Sigmoid colon (tissue), 7 donors: ENCODE measurements around the gene NUCB1. TPM values are rescaled to one million over a fixed set of nuclear protein-coding genes. Genes with fewer than 3 reads are reported as not detected.

Experiments
- DNase-seq: peaks from one replicate; pipeline ENCODE4 v3.0.0-alpha.2; 2019
- H3K27ac ChIP-seq, 4 donors: fragments of 200-600 bp; sonication (generic); one replicate each; pipeline ENCODE4 v1.5.1; 2016 to 2019; ENCODE audit warnings: mild to moderate bottlenecking in 1 of 4
- H3K27me3 ChIP-seq, 3 donors: fragments of 200-600 bp; sonication (generic); one replicate each; pipeline ENCODE4 v1.5.1; 2019; ENCODE audit warnings: mild to moderate bottlenecking in 1 of 3
- H3K36me3 ChIP-seq, 4 donors: fragments of 200-600 bp; sonication (generic); one replicate each; pipeline ENCODE4 v1.5.1; 2016 to 2019
- H3K4me1 ChIP-seq, 4 donors: fragments of 200-600 bp; sonication (generic); one replicate each; pipeline ENCODE4 v1.5.1; 2017 to 2019
- H3K4me3 ChIP-seq, 4 donors: fragments of 200-600 bp; sonication (generic); one replicate each; pipeline ENCODE4 v1.5.1; 2017 to 2019; ENCODE audit warnings: mild to moderate bottlenecking in 2 of 4, moderate library complexity in 1 of 4
- H3K9me3 ChIP-seq, 4 donors: fragments of 200-600 bp in 3 of 4; sonication (generic) in 3 of 4; one replicate each; pipeline versions ENCODE4 v1.5.1 to v1.6.1; 2013 to 2019
- CTCF ChIP-seq, 4 experiments: fragments of 450-650 bp in 3 of 4; fragments of 200-600 bp in 1 of 4; IDR thresholded peaks; one replicate each; pipeline ENCODE4 v1.5.1; 2016 to 2019; ENCODE audit warnings: antibody characterized with exemption in 4 of 4, mild to moderate bottlenecking in 3 of 4, moderate library complexity in 2 of 4
- EP300 ChIP-seq, 4 donors: sonication (generic); formaldehyde crosslinking; IDR thresholded peaks; one replicate each; pipeline ENCODE4 v1.6.1; 2017; ENCODE audit warnings: antibody characterized with exemption in 4 of 4
- POLR2A ChIP-seq, 2 donors: fragments of 450-650 bp; IDR thresholded peaks; one replicate each; pipeline ENCODE4 v1.6.1; 2016; ENCODE audit warnings: antibody characterized with exemption in 2 of 2, mild to moderate bottlenecking in 2 of 2, moderate library complexity in 2 of 2
- POLR2AphosphoS5 ChIP-seq, 4 donors: sonication (generic); formaldehyde crosslinking; IDR thresholded peaks; one replicate each; pipeline ENCODE4 v1.6.1; 2017; ENCODE audit warnings: antibody characterized with exemption in 4 of 4
- WGBS, 2 donors: extraction: QIAGEN DNeasy Blood & Tissue Kit; methylation state at CpG; one replicate each; pipeline ENCODE4 v1.1.7; 2013; 5-methylcytosine and 5-hydroxymethylcytosine counted together
- intact Hi-C: fragments of 100-400 bp; cut with DNase I; formaldehyde crosslinking; loops from one replicate; pipeline ENCODE4 v1.15.1; 2023
- polyA plus RNA-seq, 3 donors: library from polyadenylated mRNA; stranded (reverse); fragments of 200-250 nt; gene quantifications; one replicate each; pipeline ENCODE4 v1.2.3, GENCODE V29; 2013
- small RNA-seq, 3 donors: library from RNA; depleted of rRNA; stranded (forward); fragments of <200 nt; gene quantifications; one replicate each; pipeline ENCODE3, GENCODE V24; 2016
- total RNA-seq, 4 donors: library from RNA; depleted of rRNA; stranded (reverse); fragments of >200 nt; gene quantifications; one replicate each; pipeline ENCODE4 v1.1.0, GENCODE V29; 2016
- donor health status: healthy with polysubstance abuse.
- donor health status: Bipolar disorder and iron deficiency.
- donor health status: healthy.

Gene NUCB1
- total and polyA plus RNA-seq, 7 donors = 43.0 to 303 (median 174) TPM

GRCh38 chr19:48969276-48970138, 69.4 kb downstream of the NUCB1 start:
- intact Hi-C loops = loop anchor here (2.0 to 10.0 kb wide), 2 partner anchors 181 to 335 kb away; partner anchors contain the start of gene DBP
- no peaks in the 10 kb centered on the region for H3K9me3 ChIP-seq
- H3K27me3 ChIP-seq = no peaks in the 10 kb centered on the region
- no peak for TF ChIP-seq POLR2AphosphoS5 (IDR thresholded peaks at IDR 0.05)
- no peak for TF ChIP-seq EP300 (IDR thresholded peaks at IDR 0.05)
- no peak for TF ChIP-seq CTCF (IDR thresholded peaks at IDR 0.05)
- TF ChIP-seq POLR2A (IDR thresholded peaks at IDR 0.05) = no peak
- DNase-seq = peak; percentile 61
- WGBS, 2 donors = 95 to 96% methylated on average over 45 of the region's 45 CpGs
- H3K4me3 ChIP-seq = no peak overlapping the region
- peaks cover 0 to 32% (median 29%) of the 10 kb centered on the region in 4 donors for H3K4me1 ChIP-seq
- no peak overlapping the region for H3K27ac ChIP-seq
- peaks cover 17 to 74% (median 38%) of the 10 kb centered on the region in 4 donors for H3K36me3 ChIP-seq

GRCh38 chr19:48970139-48970766, 70.1 kb downstream of the NUCB1 start:
- Histone ChIP-seq H3K4me1 (peaks cover 0 to 29% (median 25%) of the 10 kb centered on the region in 4 donors), H3K27ac (peak overlapping the region in 2 of 4 donors; percentile 30 to 35), H3K36me3 (peaks cover 17 to 77% (median 41%) of the 10 kb centered on the region in 4 donors), H3K27me3 (no peaks in the 10 kb centered on the region), H3K9me3 (no peaks in the 10 kb centered on the region), H3K4me3 (no peak overlapping the region)
- no peak for DNase-seq
- WGBS, 2 donors = 91 to 93% methylated on average over 23 of the region's 23 CpGs
- no peak for TF ChIP-seq CTCF (IDR thresholded peaks at IDR 0.05)
- no peak for TF ChIP-seq EP300 (IDR thresholded peaks at IDR 0.05)
- no peak for TF ChIP-seq POLR2A (IDR thresholded peaks at IDR 0.05)
- no peak for TF ChIP-seq POLR2AphosphoS5 (IDR thresholded peaks at IDR 0.05)
- intact Hi-C loops = loop anchor here (2.0 kb wide), 1 partner anchor 181 kb away; no protein-coding TSS in a partner anchor

- Histone ChIP-seq H3K4me1 (peaks cover 0 to 29% (median 24%) of the 10 kb centered on the region in 4 donors), H3K36me3 (peaks cover 17 to 78% (median 41%) of the 10 kb centered on the region in 4 donors), H3K27ac (peak overlapping the region in 2 of 4 donors; percentile 30 to 35), H3K4me3 (no peak overlapping the region), H3K9me3 (no peaks in the 10 kb centered on the region), H3K27me3 (no peaks in the 10 kb centered on the region)
- intact Hi-C loops = loop anchor here (2.0 kb wide), 1 partner anchor 182 kb away; no protein-coding TSS in a partner anchor
- WGBS, 2 donors = 20% methylated on average over 19 of the region's 19 CpGs
- DNase-seq = peak; percentile 86
- TF ChIP-seq CTCF (IDR thresholded peaks at IDR 0.05) (peak; percentile 85 to 96 (median 88)), POLR2A (IDR thresholded peaks at IDR 0.05) (no peak), EP300 (IDR thresholded peaks at IDR 0.05) (no peak), POLR2AphosphoS5 (IDR thresholded peaks at IDR 0.05) (peak in 2 of 4 donors; percentile 11 to 33)
Measured at GRCh38 chr19:48970923-48971395, 70.8 kb downstream of the NUCB1 start.

Small RNA genes within 50 kb of the gene (small RNA-seq; reads per million reads assigned to genes)
- 0 reads per million in 3 donors for gene AC026803.1

Other genes with a start within 250 kb of the NUCB1 start
- gene NTN5, start 227.3 kb upstream of the NUCB1 start, total RNA-seq = 1 to 10 TPM in 1 of 4 donors, under 1 TPM in 1, not detected in 2; 0.49 to 1.2 TPM
- under 1 TPM in 1 of 3 donors, not detected in 2; 0.32 TPM for gene NTN5, start 227.3 kb upstream of the NUCB1 start, polyA plus RNA-seq
- gene FUT2, start 204.3 kb upstream of the NUCB1 start, total RNA-seq = not detected
- gene FUT2, start 204.3 kb upstream of the NUCB1 start, polyA plus RNA-seq = 10 to 100 TPM; 37.2 to 62.7 (median 59.4) TPM
- 1 to 10 TPM in 1 of 4 donors, under 1 TPM in 3; 0.82 to 1.8 (median 0.89) TPM for gene MAMSTR, start 180.6 kb upstream of the NUCB1 start, total RNA-seq
- gene MAMSTR, start 180.6 kb upstream of the NUCB1 start, polyA plus RNA-seq = 1 to 10 TPM in 1 of 3 donors, under 1 TPM in 1, not detected in 1; 0.69 to 1.0 TPM
- 10 to 100 TPM in 2 of 4 donors, 1 to 10 TPM in 2; 4.9 to 11.4 (median 10.5) TPM for gene RASIP1, start 159.7 kb upstream of the NUCB1 start, total RNA-seq
- 1 to 10 TPM in 2 of 3 donors, under 1 TPM in 1; 0.69 to 6.0 (median 5.0) TPM for gene RASIP1, start 159.7 kb upstream of the NUCB1 start, polyA plus RNA-seq
- not detected for gene IZUMO1, start 153.4 kb upstream of the NUCB1 start, total RNA-seq
- gene IZUMO1, start 153.4 kb upstream of the NUCB1 start, polyA plus RNA-seq = 1 to 10 TPM in 1 of 3 donors, under 1 TPM in 1, not detected in 1; 0.15 to 1.8 TPM
- gene FUT1, start 147.7 kb upstream of the NUCB1 start, total RNA-seq = under 1 TPM in 3 of 4 donors, not detected in 1; 0.41 to 0.71 (median 0.49) TPM
- gene FUT1, start 147.7 kb upstream of the NUCB1 start, polyA plus RNA-seq = under 1 TPM in 2 of 3 donors, not detected in 1; under 0.01 to 0.80 TPM
- gene FGF21, start 144.8 kb upstream of the NUCB1 start, total RNA-seq = not detected
- not detected for gene FGF21, start 144.8 kb upstream of the NUCB1 start, polyA plus RNA-seq
- 10 to 100 TPM; 29.8 to 46.7 (median 32.9) TPM for gene BCAT2, start 89.3 kb upstream of the NUCB1 start, total RNA-seq
- 10 to 100 TPM; 52.7 to 61.0 (median 54.1) TPM for gene BCAT2, start 89.3 kb upstream of the NUCB1 start, polyA plus RNA-seq
- gene HSD17B14, start 63.8 kb upstream of the NUCB1 start, total RNA-seq = 10 to 100 TPM; 14.1 to 20.1 (median 18.3) TPM
- gene HSD17B14, start 63.8 kb upstream of the NUCB1 start, polyA plus RNA-seq = 10 to 100 TPM in 1 of 3 donors, 1 to 10 TPM in 2; 4.3 to 21.0 (median 4.9) TPM
- gene PLEKHA4, start 31.7 kb upstream of the NUCB1 start, total RNA-seq = 10 to 100 TPM; 13.8 to 44.7 (median 19.5) TPM
- gene PLEKHA4, start 31.7 kb upstream of the NUCB1 start, polyA plus RNA-seq = 10 to 100 TPM; 18.0 to 28.2 (median 21.2) TPM
- gene PPP1R15A, start 27.9 kb upstream of the NUCB1 start, total RNA-seq = 10 to 100 TPM; 22.1 to 69.8 (median 31.2) TPM
- 10 to 100 TPM; 43.2 to 60.8 (median 55.9) TPM for gene PPP1R15A, start 27.9 kb upstream of the NUCB1 start, polyA plus RNA-seq
- gene TULP2, start 1.6 kb upstream of the NUCB1 start, total RNA-seq = 1 to 10 TPM in 1 of 4 donors, under 1 TPM in 1, not detected in 2; 0.99 to 1.1 TPM
- gene TULP2, start 1.6 kb upstream of the NUCB1 start, polyA plus RNA-seq = under 1 TPM in 1 of 3 donors, not detected in 2; 0.22 TPM
- not detected for gene DHDH, start 33.4 kb downstream of the NUCB1 start, total RNA-seq
- under 1 TPM in 1 of 3 donors, not detected in 2; 0.16 TPM for gene DHDH, start 33.4 kb downstream of the NUCB1 start, polyA plus RNA-seq
- gene BAX, start 54.6 kb downstream of the NUCB1 start, total RNA-seq = 10 to 100 TPM; 17.9 to 61.5 (median 30.9) TPM
- 100 to 1,000 TPM; 130 to 216 (median 198) TPM for gene BAX, start 54.6 kb downstream of the NUCB1 start, polyA plus RNA-seq
- gene FTL, start 65.0 kb downstream of the NUCB1 start, total RNA-seq = 1,000 to 10,000 TPM; 2,871 to 3,975 (median 3,459) TPM
- gene FTL, start 65.0 kb downstream of the NUCB1 start, polyA plus RNA-seq = 1,000 to 10,000 TPM; 2,999 to 9,923 (median 8,398) TPM
- gene GYS1, start 93.0 kb downstream of the NUCB1 start, total RNA-seq = 10 to 100 TPM; 11.7 to 19.4 (median 17.8) TPM
- gene GYS1, start 93.0 kb downstream of the NUCB1 start, polyA plus RNA-seq = 10 to 100 TPM; 14.4 to 32.7 (median 14.8) TPM
- gene RUVBL2, start 93.6 kb downstream of the NUCB1 start, total RNA-seq = 10 to 100 TPM; 49.3 to 82.3 (median 64.0) TPM
- 10 to 100 TPM; 36.6 to 98.8 (median 55.9) TPM for gene RUVBL2, start 93.6 kb downstream of the NUCB1 start, polyA plus RNA-seq
- not detected for gene LHB, start 116.8 kb downstream of the NUCB1 start, total RNA-seq
- gene LHB, start 116.8 kb downstream of the NUCB1 start, polyA plus RNA-seq = not detected
- not detected for gene CGB3, start 124.0 kb downstream of the NUCB1 start, total RNA-seq
- not detected for gene CGB3, start 124.0 kb downstream of the NUCB1 start, polyA plus RNA-seq
- not detected for gene CGB2, start 131.6 kb downstream of the NUCB1 start, total RNA-seq
- gene CGB2, start 131.6 kb downstream of the NUCB1 start, polyA plus RNA-seq = 1 to 10 TPM in 1 of 3 donors, not detected in 2; 3.0 TPM
- gene CGB1, start 136.6 kb downstream of the NUCB1 start, total RNA-seq = not detected
- gene CGB1, start 136.6 kb downstream of the NUCB1 start, polyA plus RNA-seq = not detected
- not detected for gene CGB5, start 143.5 kb downstream of the NUCB1 start, total RNA-seq
- not detected for gene CGB5, start 143.5 kb downstream of the NUCB1 start, polyA plus RNA-seq
- not detected for gene CGB8, start 148.8 kb downstream of the NUCB1 start, total RNA-seq
- not detected for gene CGB8, start 148.8 kb downstream of the NUCB1 start, polyA plus RNA-seq
- gene CGB7, start 157.4 kb downstream of the NUCB1 start, total RNA-seq = not detected
- gene CGB7, start 157.4 kb downstream of the NUCB1 start, polyA plus RNA-seq = under 1 TPM in 1 of 3 donors, not detected in 2; 0.23 TPM
- not detected for gene NTF4, start 164.5 kb downstream of the NUCB1 start, total RNA-seq
- not detected for gene NTF4, start 164.5 kb downstream of the NUCB1 start, polyA plus RNA-seq
- not detected for gene KCNA7, start 172.4 kb downstream of the NUCB1 start, total RNA-seq
- not detected for gene KCNA7, start 172.4 kb downstream of the NUCB1 start, polyA plus RNA-seq
- gene SNRNP70, start 185.1 kb downstream of the NUCB1 start, total RNA-seq = 100 to 1,000 TPM; 156 to 382 (median 237) TPM
- 100 to 1,000 TPM in 1 of 3 donors, 10 to 100 TPM in 2; 33.8 to 227 (median 40.2) TPM for gene SNRNP70, start 185.1 kb downstream of the NUCB1 start, polyA plus RNA-seq
- 10 to 100 TPM; 17.4 to 28.8 (median 26.7) TPM for gene LIN7B, start 214.1 kb downstream of the NUCB1 start, total RNA-seq
- 10 to 100 TPM in 2 of 3 donors, 1 to 10 TPM in 1; 9.9 to 12.0 (median 12.0) TPM for gene LIN7B, start 214.1 kb downstream of the NUCB1 start, polyA plus RNA-seq
- gene C19orf73, start 218.8 kb downstream of the NUCB1 start, total RNA-seq = 1 to 10 TPM in 3 of 4 donors, not detected in 1; 1.6 to 2.1 (median 1.8) TPM
- 1 to 10 TPM; 2.4 to 5.1 (median 3.3) TPM for gene C19orf73, start 218.8 kb downstream of the NUCB1 start, polyA plus RNA-seq
- 1 to 10 TPM; 2.0 to 3.9 (median 3.1) TPM for gene PPFIA3, start 219.2 kb downstream of the NUCB1 start, total RNA-seq
- 10 to 100 TPM; 18.6 to 35.3 (median 21.3) TPM for gene PPFIA3, start 219.2 kb downstream of the NUCB1 start, polyA plus RNA-seq